ENCODE data around the gene IFNG. TPM values are rescaled to one million over a fixed set of nuclear protein-coding genes. Genes with fewer than 3 reads are reported as not detected.

IFNG gene
- total and polyA plus RNA-seq, 9 of the 15 experiments (the other 6 are each of a cell fraction or from before 2014, with no cell fraction given): 0.38 TPM; not detected in 8

GRCh38 chr12:68185598-68185997, 26.1 kb upstream of the IFNG start:
- in situ Hi-C loops (cut with MboI): no loop called here
- Histone ChIP-seq H3K9me3 (replicated peaks; ENCODE audit: control insufficient read depth, insufficient read depth, low read depth, low read length) (no peaks in the 10 kb centered on the region), H3K4me1 (replicated peaks in 1 of 2; ENCODE audit: control insufficient read depth in 2 of 2, insufficient read depth in 2 of 2, low read length in 2 of 2) (no peaks in the 10 kb centered on the region), H3K9ac (ENCODE audit: insufficient read depth in 1 of 2, low read depth in 2 of 2, low read length in 2 of 2) (no peak overlapping the region), H3K4me2 (ENCODE audit: insufficient read depth, low read length) (no peak overlapping the region), H3K36me3 (ENCODE audit: control insufficient read depth, insufficient read depth, low read length) (no peaks in the 10 kb centered on the region), H4K20me1 (replicated peaks; ENCODE audit: control insufficient read depth, insufficient read depth, low read length) (no peaks in the 10 kb centered on the region), H3K4me3 (no peak overlapping the region), H3K27me3 (ENCODE audit: control insufficient read depth in 2 of 2, insufficient read depth in 2 of 2, low read length in 2 of 2) (peaks cover 0 to 3% of the 10 kb centered on the region in 2 experiments; a peak in 4 of 5 replicates), H3K27ac (ENCODE audit: extremely low read depth, low read depth, low read length) (no peak overlapping the region), H2AFZ (ENCODE audit: low read depth, low read length) (no peak overlapping the region), H3K9me1 (ENCODE audit: control insufficient read depth, insufficient read depth, low read length) (no peaks in the 10 kb centered on the region), H3K79me2 (ENCODE audit: control insufficient read depth, insufficient read depth, low read length) (no peaks in the 10 kb centered on the region)
- POLR2A ChIA-PET: interaction anchor here (0.6 kb wide), 2 partner anchors 43 to 51 kb away, joined by 3 read pairs; no protein-coding TSS in a partner anchor
- BruUV-seq (replicated peaks): no TSS peak
- ATAC-seq (no peak), FAIRE-seq (no peak), DNase-seq (ENCODE audit: extremely low read depth in 1 of 4, low spot score in 3 of 4) (no peak)
- intact Hi-C loops (cut with micrococcal nuclease): no loop called here
- CTCF ChIA-PET (ENCODE audit: low intra/inter-chr PET ratio): no interaction called here
- 4% methylated on average over 3 of the region's 3 CpGs for WGBS (ENCODE audit: insufficient coverage, low coverage, missing lambda C conversion rate)
- TF ChIP-seq CEBPG (CRISPR knock-in tag; IDR thresholded peaks at IDR 0.05) (no peak), CEBPG (tag; conservative IDR thresholded peaks at IDR 0.05 in 1 of 2, IDR thresholded peaks at IDR 0.05 in 1 of 2) (peak in 1 of 2 experiments; percentile 35; a peak in 1 of 4 replicates), RAD21 (CRISPR knock-in tag; conservative IDR thresholded peaks at IDR 0.05 in 1 of 2, IDR thresholded peaks at IDR 0.05 in 1 of 2) (peak in 1 of 2 experiments; percentile 30; a peak in 1 of 4 replicates), POLR3A (IDR thresholded peaks at IDR 0.05; ENCODE audit: borderline replicate concordance, extremely low read depth, insufficient read depth, insufficient read length) (no peak), KLF10 (CRISPR knock-in tag; IDR thresholded peaks at IDR 0.05) (no peak), CEBPB (tag; IDR thresholded peaks at IDR 0.05) (peak; percentile 80), HIVEP1 (CRISPR knock-in tag; IDR thresholded peaks at IDR 0.05) (no peak)

All from K562 (cell line).